Pancreas (tissue), 10 donors: ENCODE measurements around the gene TSHR. TPM values are rescaled to one million over a fixed set of nuclear protein-coding genes. Genes with fewer than 3 reads are reported as not detected.

Source experiments
- ATAC-seq, 4 donors: fragments of 200-7000 bp; cut with Tn5 transposase; one replicate each; pipeline versions ENCODE4 v1.8.0 to v1.9.1; 2020; ENCODE audit warnings: mild to moderate bottlenecking in 4 of 4, moderate library complexity in 4 of 4
- DNase-seq, 6 donors: peaks; one replicate each; pipeline ENCODE4 v3.0.0-alpha.2; 2020
- FAIRE-seq: peaks from 2 replicates; lab custom pipeline; 2012; peaks lifted over from hg19 to GRCh38; lab: Jason Lieb, UNC
- H3K27ac ChIP-seq, 4 donors: fragments of 200-600 bp; sonication (generic); 1 replicate in 3 of 4; 2 replicates in 1 of 4; pipeline versions ENCODE4 v1.5.0 to v1.8.0; 2020
- H3K27me3 ChIP-seq, 4 donors: fragments of 200-600 bp; one replicate each; pipeline ENCODE4 v1.8.0; 2021
- H3K36me3 ChIP-seq, 3 donors: fragments of 200-600 bp; sonication (generic) in 1 of 3; one replicate each; pipeline versions ENCODE4 v1.5.0 to v1.8.0; 2020 to 2021
- H3K4me1 ChIP-seq, 3 donors: fragments of 200-600 bp; one replicate each; pipeline ENCODE4 v1.8.0; 2021
- H3K4me3 ChIP-seq, 4 donors: fragments of 200-600 bp; sonication (generic) in 2 of 4; one replicate each; pipeline versions ENCODE4 v1.5.0 to v1.8.0; 2020 to 2021
- H3K9me3 ChIP-seq, 4 donors: fragments of 200-600 bp; one replicate each; pipeline ENCODE4 v1.8.0; 2021
- WGBS, 2 donors: extraction: QIAGEN DNeasy Blood & Tissue Kit; methylation state at CpG; one replicate each; pipeline ENCODE4 v1.1.7; 2013; 5-methylcytosine and 5-hydroxymethylcytosine counted together
- intact Hi-C, 3 donors: fragments of 100-400 bp; cut with DNase I; formaldehyde crosslinking; loops; one replicate each; pipeline versions ENCODE4 v1.11.1 to v1.14.2; 2022
- polyA plus RNA-seq, 2 donors: library from polyadenylated mRNA; stranded (reverse); fragments of 200-250 nt; gene quantifications; one replicate each; pipeline ENCODE4 v1.2.3, GENCODE V29; 2013
- total RNA-seq, 6 donors: library from RNA; stranded (reverse); fragmentation: NEBNext Ultra II Directional in 4 of 6; extraction: Animal tissue kit (Norgen Biotek cat#: 25700) in 4 of 6; gene quantifications; one replicate each; pipeline versions ENCODE4 v1.2.1 to v1.2.4, GENCODE V29; 2021 to 2023
- TF ChIP-seq, protein P1 (sequence below), 4 donors: fragments of 200-600 bp; sonication (generic) in 3 of 4; IDR thresholded peaks; one replicate each; pipeline versions ENCODE4 v1.5.0 to v1.8.0; 2021; ENCODE audit warnings: antibody characterized with exemption in 4 of 4
- donor health status: healthy with polysubstance abuse.
- donor health status: DM: no; HTN: no; CAD: no; lungs with moderate emphysema.
- donor health status: DM: no; HTN: no; CAD: no.
- donor health status: control.
- donor health status: control.
- donor health status: Bipolar disorder and iron deficiency.
- donor health status: DM: yes; HTN: yes; CAD: no.
- donor health status: DM: no; HTN: no; CAD: no.
- donor health status: DM: no; HTN: no; CAD: no.
- donor health status: DM: yes; HTN: yes; CAD: no.

Gene TSHR
- total and polyA plus RNA-seq, 8 donors: 0.22 to 0.41 (median 0.29) TPM; not detected in 4

DNA sequence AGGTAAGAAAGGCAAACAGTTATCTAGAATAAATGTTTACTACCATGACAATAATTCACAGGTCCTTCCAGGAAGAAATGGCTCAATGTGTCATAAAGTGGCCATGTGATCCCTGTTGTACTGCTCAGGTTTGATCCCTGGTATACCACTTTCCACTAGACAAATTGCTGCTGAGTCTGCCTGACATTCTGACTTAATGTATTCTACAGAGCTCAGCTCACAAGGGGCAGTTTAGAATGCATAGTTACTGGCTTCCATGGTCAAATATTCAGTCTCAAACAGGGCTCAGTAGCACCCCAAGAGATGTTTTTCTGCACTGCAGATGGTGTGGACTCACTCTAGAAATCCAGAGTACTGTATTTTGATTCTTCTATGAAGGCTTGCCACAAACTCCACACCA is 21.8 kb downstream of the TSHR start:
- ATAC-seq: peak; percentile 48 to 91 (median 70)
- intact Hi-C loops: no loop called here
- H3K4me3 ChIP-seq: no peak overlapping the region
- peaks cover 0 to 7% (median 0%) of the 10 kb centered on the region in 3 donors for H3K4me1 ChIP-seq
- H3K9me3 ChIP-seq: no peaks in the 10 kb centered on the region
- H3K27ac ChIP-seq: no peak overlapping the region
- no peak for DNase-seq
- FAIRE-seq: no peak
- H3K27me3 ChIP-seq: no peaks in the 10 kb centered on the region
- TF ChIP-seq, protein P1, sequence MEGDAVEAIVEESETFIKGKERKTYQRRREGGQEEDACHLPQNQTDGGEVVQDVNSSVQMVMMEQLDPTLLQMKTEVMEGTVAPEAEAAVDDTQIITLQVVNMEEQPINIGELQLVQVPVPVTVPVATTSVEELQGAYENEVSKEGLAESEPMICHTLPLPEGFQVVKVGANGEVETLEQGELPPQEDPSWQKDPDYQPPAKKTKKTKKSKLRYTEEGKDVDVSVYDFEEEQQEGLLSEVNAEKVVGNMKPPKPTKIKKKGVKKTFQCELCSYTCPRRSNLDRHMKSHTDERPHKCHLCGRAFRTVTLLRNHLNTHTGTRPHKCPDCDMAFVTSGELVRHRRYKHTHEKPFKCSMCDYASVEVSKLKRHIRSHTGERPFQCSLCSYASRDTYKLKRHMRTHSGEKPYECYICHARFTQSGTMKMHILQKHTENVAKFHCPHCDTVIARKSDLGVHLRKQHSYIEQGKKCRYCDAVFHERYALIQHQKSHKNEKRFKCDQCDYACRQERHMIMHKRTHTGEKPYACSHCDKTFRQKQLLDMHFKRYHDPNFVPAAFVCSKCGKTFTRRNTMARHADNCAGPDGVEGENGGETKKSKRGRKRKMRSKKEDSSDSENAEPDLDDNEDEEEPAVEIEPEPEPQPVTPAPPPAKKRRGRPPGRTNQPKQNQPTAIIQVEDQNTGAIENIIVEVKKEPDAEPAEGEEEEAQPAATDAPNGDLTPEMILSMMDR (IDR thresholded peaks at IDR 0.05): no peak
- no peaks in the 10 kb centered on the region for H3K36me3 ChIP-seq

DNA sequence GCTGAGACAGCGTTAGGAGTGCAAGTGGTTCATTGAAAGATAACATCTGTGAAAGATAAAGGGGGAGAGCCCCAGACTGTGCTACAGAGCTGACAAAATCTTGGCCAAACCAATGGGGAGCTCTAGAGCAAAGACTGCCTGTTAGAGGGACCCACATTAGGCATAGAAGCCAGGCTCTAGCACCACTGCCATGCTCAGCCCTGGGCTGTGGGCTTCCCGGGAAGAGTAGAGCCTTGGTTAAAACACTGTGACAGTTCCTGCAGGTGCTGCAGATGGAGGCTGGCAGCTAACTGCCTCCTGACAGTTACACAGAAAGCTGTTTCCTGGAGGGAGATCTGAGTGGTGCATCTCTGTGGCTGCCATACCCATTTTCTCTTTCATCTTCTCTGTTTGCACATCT is 23.0 kb downstream of the TSHR start:
- WGBS, 2 donors: 59 to 76% methylated on average over 2 of the region's 2 CpGs
- intact Hi-C loops: no loop called here

DNA sequence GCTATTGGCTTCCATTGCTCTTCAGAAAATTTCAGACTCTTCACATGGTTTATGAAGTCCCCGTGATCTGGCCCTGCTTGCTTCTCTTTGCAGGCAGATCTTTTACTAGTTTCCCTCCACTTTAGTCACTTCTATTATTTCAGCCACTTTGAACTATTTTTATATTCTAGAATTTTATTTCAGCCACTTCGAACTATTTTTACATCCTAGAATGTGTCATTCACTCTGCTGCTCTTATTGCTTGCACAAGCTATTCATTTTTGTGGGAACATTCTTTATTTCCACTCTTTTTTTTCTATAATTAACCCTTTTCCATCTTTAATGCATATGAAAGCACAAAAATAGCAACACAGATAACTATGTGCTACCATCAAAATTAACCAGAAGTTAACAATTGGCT is 24.5 kb downstream of the TSHR start:
- Histone ChIP-seq H3K9me3 (no peaks in the 10 kb centered on the region), H3K27ac (no peak overlapping the region), H3K36me3 (no peaks in the 10 kb centered on the region), H3K27me3 (no peaks in the 10 kb centered on the region), H3K4me1 (peaks cover 0 to 7% (median 0%) of the 10 kb centered on the region in 3 donors), H3K4me3 (no peak overlapping the region)
- DNase-seq: no peak
- TF ChIP-seq, protein P1 (IDR thresholded peaks at IDR 0.05): no peak
- no peak for FAIRE-seq
- ATAC-seq: no peak
- intact Hi-C loops: no loop called here
- WGBS, 2 donors: 68 to 87% methylated on average over 2 of the region's 2 CpGs

More for the DNA sequence above, 23.0 kb downstream of the TSHR start:
- Histone ChIP-seq H3K4me3 (no peak overlapping the region), H3K4me1 (peaks cover 0 to 7% (median 0%) of the 10 kb centered on the region in 3 donors), H3K36me3 (no peaks in the 10 kb centered on the region), H3K27ac (no peak overlapping the region), H3K27me3 (no peaks in the 10 kb centered on the region), H3K9me3 (no peaks in the 10 kb centered on the region)
- DNase-seq (no peak), FAIRE-seq (no peak), ATAC-seq (no peak)
- TF ChIP-seq, protein P1 (IDR thresholded peaks at IDR 0.05): no peak

DNA sequence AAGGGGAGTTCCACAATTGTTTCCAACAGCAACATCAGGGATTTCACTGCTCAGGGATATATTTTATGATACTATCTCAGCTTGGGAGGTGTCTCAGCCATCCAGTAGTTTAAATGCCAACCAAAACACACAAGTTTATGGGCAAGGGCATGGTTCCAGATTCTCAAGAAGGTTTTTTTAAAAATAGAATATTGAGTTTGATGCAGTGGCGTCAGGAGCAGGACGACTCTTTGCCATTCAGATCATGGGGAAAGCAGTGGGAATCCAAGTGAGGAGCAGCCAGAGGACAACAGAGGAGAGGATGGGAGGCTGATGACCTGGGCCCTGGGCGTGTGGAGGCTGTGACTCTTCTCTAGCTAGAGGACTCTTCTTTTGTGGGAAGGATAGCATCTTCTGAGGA is 25.7 kb downstream of the TSHR start:
- H3K27me3 ChIP-seq: no peaks in the 10 kb centered on the region
- no peaks in the 10 kb centered on the region for H3K9me3 ChIP-seq
- ATAC-seq (no peak), DNase-seq (no peak), FAIRE-seq (no peak)
- no peak overlapping the region for H3K4me3 ChIP-seq
- WGBS, 2 donors: 59 to 75% methylated on average over 3 of the region's 3 CpGs
- H3K4me1 ChIP-seq: peaks cover 0 to 7% (median 0%) of the 10 kb centered on the region in 3 donors
- no peaks in the 10 kb centered on the region for H3K36me3 ChIP-seq
- H3K27ac ChIP-seq: no peak overlapping the region
- intact Hi-C loops: no loop called here
- TF ChIP-seq, protein P1 (IDR thresholded peaks at IDR 0.05): no peak

DNA sequence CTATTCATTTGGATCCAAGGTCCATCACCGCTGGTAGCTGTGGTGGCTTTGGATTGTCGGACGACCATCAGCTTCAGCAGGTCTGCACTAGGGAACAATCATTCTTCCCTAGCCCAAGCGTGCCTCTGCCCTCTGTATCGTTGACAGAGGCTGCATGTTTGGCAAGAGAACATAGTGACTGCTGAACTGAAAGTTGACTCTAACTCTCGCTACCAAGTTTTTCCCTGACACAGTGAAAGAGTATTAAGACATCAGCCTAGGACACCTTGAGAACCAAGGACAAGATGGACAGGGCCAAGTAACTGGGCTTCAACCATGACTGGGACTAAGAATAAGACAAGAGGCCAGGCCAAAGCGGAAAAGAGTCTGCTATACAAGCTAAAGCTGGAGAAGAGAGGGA is 26.3 kb downstream of the TSHR start:
- intact Hi-C loops: no loop called here
- TF ChIP-seq, protein P1 (IDR thresholded peaks at IDR 0.05): no peak
- Histone ChIP-seq H3K4me1 (peaks cover 0 to 6% (median 0%) of the 10 kb centered on the region in 3 donors), H3K27ac (no peak overlapping the region), H3K9me3 (no peaks in the 10 kb centered on the region), H3K36me3 (no peaks in the 10 kb centered on the region), H3K27me3 (no peaks in the 10 kb centered on the region), H3K4me3 (no peak overlapping the region)
- DNase-seq: no peak
- WGBS, 2 donors: 80 to 81% methylated on average over 7 of the region's 7 CpGs
- no peak for ATAC-seq
- no peak for FAIRE-seq
